SU-DHL-6 (cell line): ENCODE data around the gene TRPM8.

Source experiments
- H2AFZ ChIP-seq: fragments of 200-600 bp; sonication (generic); 2 replicates; pipeline ENCODE4 v1.6.1; 2014; ENCODE audit warnings: low read depth, mild to moderate bottlenecking, moderate library complexity, mixed read lengths, antibody characterized with exemption, low read length; ENCODE audit not compliant: severe bottlenecking
- H3F3A ChIP-seq: fragments of 200-600 bp; shearing (Covaris generic); 2 replicates; pipeline ENCODE4 v1.6.0; 2016; ENCODE audit warnings: antibody characterized with exemption, mild to moderate bottlenecking; ENCODE audit not compliant: insufficient read depth
- H3K27ac ChIP-seq: fragments of 200-600 bp; sonication (generic); 2 replicates; pipeline ENCODE4 v1.5.1; 2016; ENCODE audit warnings: low read depth, mild to moderate bottlenecking, low read length, moderate library complexity, mixed read lengths
- H3K27me3 ChIP-seq: fragments of 200-600 bp; sonication (generic), shearing (Covaris generic); 2 replicates; pipeline ENCODE4 v1.6.0; 2014; ENCODE audit warnings: mild to moderate bottlenecking, low read length
- H3K36me3 ChIP-seq: fragments of 200-600 bp; sonication (generic); 2 replicates; pipeline ENCODE4 v1.6.1; 2014; ENCODE audit warnings: mild to moderate bottlenecking, low read length, mixed read lengths
- H3K4me2 ChIP-seq: fragments of 300-600, 200-600 bp; shearing (Covaris generic), sonication (generic); 2 replicates; pipeline ENCODE4 v1.6.0; 2014; ENCODE audit warnings: low read length, low read depth, mild to moderate bottlenecking; ENCODE audit not compliant: poor library complexity, severe bottlenecking
- H3K4me3 ChIP-seq: fragments of 200-600 bp; sonication (generic); 2 replicates; pipeline ENCODE4 v1.5.1; 2014; ENCODE audit warnings: antibody characterized with exemption, low read length, mild to moderate bottlenecking, mixed read lengths; ENCODE audit not compliant: insufficient read depth, poor library complexity, severe bottlenecking
- H3K79me2 ChIP-seq: fragments of 200-600 bp; sonication (generic); 2 replicates; pipeline ENCODE4 v1.6.1; 2014; ENCODE audit warnings: mild to moderate bottlenecking, low read length, moderate library complexity; ENCODE audit not compliant: insufficient read depth
- H3K9ac ChIP-seq: fragments of 200-600 bp; sonication (generic); 2 replicates; pipeline ENCODE4 v1.7.0; 2014; ENCODE audit warnings: mild to moderate bottlenecking, low read length
- H3K9me2 ChIP-seq: fragments of 200-600 bp; sonication (generic); replicated peaks from 2 replicates; pipeline ENCODE4 v1.6.1; 2014; ENCODE audit warnings: low read length; ENCODE audit not compliant: insufficient read depth
- H3K9me3 ChIP-seq: fragments of 200-600 bp; sonication (generic); 2 replicates; pipeline ENCODE4 v1.6.1; 2014; ENCODE audit warnings: low read length, mixed read lengths; ENCODE audit not compliant: insufficient read depth
- H4K20me1 ChIP-seq: fragments of 200-600 bp; sonication (generic); 2 replicates; pipeline ENCODE4 v1.6.1; 2014; ENCODE audit warnings: low read depth, mild to moderate bottlenecking, antibody characterized with exemption, low read length, moderate library complexity, mixed read lengths
- CTCF ChIP-seq: fragments of 200-600 bp; sonication (generic); IDR thresholded peaks from one replicate; pipeline ENCODE4 v1.5.1; 2017; ENCODE audit warnings: antibody characterized with exemption, mild to moderate bottlenecking, low read length, moderate library complexity; ENCODE audit not compliant: insufficient read depth, poor library complexity, severe bottlenecking
- EZH2phosphoT487 ChIP-seq: fragments of 200-600 bp; sonication (generic), shearing (Covaris generic); conservative IDR thresholded peaks from 2 replicates; pipeline ENCODE4 v1.6.1; 2018; ENCODE audit warnings: mild to moderate bottlenecking, antibody characterized with exemption, low read length, moderate library complexity, mixed read lengths

TRPM8 gene

GRCh38 chr2:234020332-234020731 is 103.2 kb downstream of the TRPM8 start:
- TF ChIP-seq EZH2phosphoT487 (no peak), CTCF (no peak)

GRCh38 chr2:234022424-234022823 is 105.3 kb downstream of the TRPM8 start:
- Histone ChIP-seq H3K27me3 (no peaks in the 10 kb centered on the region), H3K27ac (no peak overlapping the region), H3F3A (no peaks in the 10 kb centered on the region), H4K20me1 (no peaks in the 10 kb centered on the region), H3K4me2 (no peak overlapping the region), H3K36me3 (no peaks in the 10 kb centered on the region), H3K9ac (no peak overlapping the region), H3K4me3 (no peak overlapping the region), H3K9me3 (no peaks in the 10 kb centered on the region), H2AFZ (no peak overlapping the region), H3K9me2 (no peaks in the 10 kb centered on the region; the same call in 1 of the 2 replicates), H3K79me2 (no peaks in the 10 kb centered on the region)
- no peak for TF ChIP-seq EZH2phosphoT487
- no peak for TF ChIP-seq CTCF

More at GRCh38 chr2:234020332-234020731, 103.2 kb downstream of the TRPM8 start:
- Histone ChIP-seq H2AFZ (no peak overlapping the region), H3K9ac (no peak overlapping the region), H3K4me2 (no peak overlapping the region), H4K20me1 (no peaks in the 10 kb centered on the region), H3K27me3 (no peaks in the 10 kb centered on the region), H3K27ac (no peak overlapping the region), H3K4me3 (no peak overlapping the region), H3K79me2 (no peaks in the 10 kb centered on the region), H3K9me2 (no peaks in the 10 kb centered on the region), H3K9me3 (no peaks in the 10 kb centered on the region), H3F3A (no peaks in the 10 kb centered on the region), H3K36me3 (no peaks in the 10 kb centered on the region)

- no peak for TF ChIP-seq EZH2phosphoT487
- TF ChIP-seq CTCF = no peak
- no peaks in the 10 kb centered on the region for H3K36me3 ChIP-seq
- H3K9me2 ChIP-seq = no peaks in the 10 kb centered on the region; the same call in 1 of the 2 replicates
- H3K27me3 ChIP-seq = no peaks in the 10 kb centered on the region
- no peak overlapping the region for H2AFZ ChIP-seq
- H3K9me3 ChIP-seq = no peaks in the 10 kb centered on the region
- no peak overlapping the region for H3K4me3 ChIP-seq
- no peaks in the 10 kb centered on the region for H3K79me2 ChIP-seq
- no peaks in the 10 kb centered on the region for H4K20me1 ChIP-seq
- H3F3A ChIP-seq = no peaks in the 10 kb centered on the region
- H3K4me2 ChIP-seq = no peak overlapping the region
- no peak overlapping the region for H3K27ac ChIP-seq
- no peak overlapping the region for H3K9ac ChIP-seq
Observed at GRCh38 chr2:234024304-234024703, 107.1 kb downstream of the TRPM8 start.
